Mesenchymal stem cell (in vitro differentiated cells and primary cell): ENCODE results near the gene LFNG.
A peak's percentile ranks its signal among the peaks of the same experiment; 100 is the strongest.

Source experiments
- DNase-seq: peaks from one replicate; pipeline ENCODE4 v3.0.0-alpha.2; 2013
- H2AFZ ChIP-seq: one replicate; pipeline ENCODE4 v1.6.1; 2013; ENCODE audit warnings: low read depth, mild to moderate bottlenecking, control low read depth, inconsistent platforms, low read length, moderate library complexity
- H2AK5ac ChIP-seq: 2 replicates; pipeline ENCODE4 v1.6.1; 2013; ENCODE audit warnings: low read length, moderate library complexity, mild to moderate bottlenecking, inconsistent platforms; ENCODE audit not compliant: severe bottlenecking
- H2BK120ac ChIP-seq: one replicate; pipeline ENCODE4 v1.6.1; 2013; ENCODE audit warnings: low read depth, mild to moderate bottlenecking, inconsistent platforms, low read length, moderate library complexity
- H2BK12ac ChIP-seq, 2 experiments: one replicate each; pipeline ENCODE4 v1.6.1; 2013; ENCODE audit warnings: inconsistent platforms in 2 of 2, low read length in 2 of 2, mild to moderate bottlenecking in 2 of 2, moderate library complexity in 2 of 2, control low read depth in 1 of 2
- H2BK15ac ChIP-seq: one replicate; pipeline ENCODE4 v1.6.1; 2013; ENCODE audit warnings: mild to moderate bottlenecking, low read depth, inconsistent platforms; ENCODE audit not compliant: poor library complexity, severe bottlenecking
- H2BK5ac ChIP-seq: 2 replicates; pipeline ENCODE4 v1.6.1; 2013; ENCODE audit warnings: low read depth, mild to moderate bottlenecking, low read length, control low read depth, inconsistent platforms; ENCODE audit not compliant: poor library complexity, severe bottlenecking
- H3K14ac ChIP-seq, 2 experiments: one replicate each; pipeline ENCODE4 v1.6.1; 2013; ENCODE audit warnings: inconsistent platforms in 2 of 2, low read length in 2 of 2, control low read depth in 1 of 2, mild to moderate bottlenecking in 1 of 2, moderate library complexity in 1 of 2
- H3K18ac ChIP-seq, 2 experiments: one replicate each; pipeline ENCODE4 v1.6.1; 2013; ENCODE audit warnings: inconsistent platforms in 2 of 2, low read length in 2 of 2, control low read depth in 1 of 2, low read depth in 1 of 2, mild to moderate bottlenecking in 1 of 2
- H3K23ac ChIP-seq, 2 experiments: one replicate each; pipeline ENCODE4 v1.6.1; 2013; ENCODE audit warnings: inconsistent platforms in 2 of 2, low read length in 2 of 2, mild to moderate bottlenecking in 2 of 2, moderate library complexity in 2 of 2, control low read depth in 1 of 2
- H3K27ac ChIP-seq: 2 replicates; pipeline ENCODE4 v1.5.1; 2013; ENCODE audit warnings: mild to moderate bottlenecking, moderate library complexity, low read length, control low read depth, inconsistent platforms; ENCODE audit not compliant: poor library complexity, severe bottlenecking
- H3K27me3 ChIP-seq, 2 experiments: 2 replicates each; pipeline versions ENCODE4 v1.6.1 to v1.7.0; 2013; ENCODE audit warnings: low read length in 2 of 2, mild to moderate bottlenecking in 2 of 2, moderate library complexity in 2 of 2, control low read depth in 1 of 2, inconsistent platforms in 1 of 2; ENCODE audit not compliant: control insufficient read depth in 1 of 2, insufficient read depth in 1 of 2
- H3K36me3 ChIP-seq, 2 experiments: 2 replicates each; pipeline versions ENCODE4 v1.6.1 to v1.7.0; 2013; ENCODE audit warnings: low read length in 2 of 2, control low read depth in 1 of 2, inconsistent platforms in 1 of 2, low read depth in 1 of 2, mild to moderate bottlenecking in 1 of 2; ENCODE audit not compliant: insufficient read depth in 2 of 2, control insufficient read depth in 1 of 2
- H3K4ac ChIP-seq, 2 experiments: one replicate each; pipeline ENCODE4 v1.6.1; 2013; ENCODE audit warnings: inconsistent platforms in 2 of 2, low read length in 2 of 2, mild to moderate bottlenecking in 2 of 2, moderate library complexity in 2 of 2, control low read depth in 1 of 2, low read depth in 1 of 2
- H3K4me1 ChIP-seq: 2 replicates; pipeline ENCODE4 v1.6.1; 2013; ENCODE audit warnings: low read depth, low read length, control low read depth; ENCODE audit not compliant: control insufficient read depth, insufficient read depth
- H3K4me2 ChIP-seq: 2 replicates; pipeline ENCODE4 v1.6.1; 2013; ENCODE audit warnings: low read length, mild to moderate bottlenecking, inconsistent platforms; ENCODE audit not compliant: poor library complexity, severe bottlenecking
- H3K4me3 ChIP-seq, 2 experiments: 2 replicates each; pipeline versions ENCODE4 v1.5.1 to v1.7.0; 2013; ENCODE audit warnings: low read length in 2 of 2, mild to moderate bottlenecking in 2 of 2, control low read depth in 1 of 2, low read depth in 1 of 2; ENCODE audit not compliant: insufficient read depth in 1 of 2
- H3K79me1 ChIP-seq: replicated peaks from 2 replicates; pipeline ENCODE4 v1.6.1; 2013; ENCODE audit warnings: mild to moderate bottlenecking, control low read depth, low read length, inconsistent platforms; ENCODE audit not compliant: poor library complexity, severe bottlenecking
- H3K9ac ChIP-seq: 2 replicates; pipeline ENCODE4 v1.7.0; 2013; ENCODE audit warnings: mild to moderate bottlenecking, low read length, moderate library complexity
- H3K9me3 ChIP-seq: 2 replicates; pipeline ENCODE4 v1.7.0; 2013; ENCODE audit warnings: mild to moderate bottlenecking, low read length; ENCODE audit not compliant: control insufficient read depth
- H4K8ac ChIP-seq: one replicate; pipeline ENCODE4 v1.6.1; 2013; ENCODE audit warnings: inconsistent platforms, mild to moderate bottlenecking, low read length, moderate library complexity
- H4K91ac ChIP-seq: one replicate; pipeline ENCODE4 v1.6.1; 2013; ENCODE audit warnings: mild to moderate bottlenecking, low read length, inconsistent platforms
- WGBS: methylation state at CpG from one replicate; pipeline ENCODE4 v1.1.7; 2013; ENCODE audit warnings: mixed read lengths; 5-methylcytosine and 5-hydroxymethylcytosine counted together

Gene LFNG

GRCh38 chr7:2569421-2569820 is 49.8 kb downstream of the LFNG start:
- Histone ChIP-seq H3K36me3 (peaks cover 30 to 40% of the 10 kb centered on the region in 2 experiments), H4K91ac (no peak overlapping the region), H3K23ac (no peak overlapping the region), H3K4me2 (no peak overlapping the region), H3K79me1 (peaks cover 32% of the 10 kb centered on the region), H3K9ac (no peak overlapping the region), H3K4me1 (peaks cover 22% of the 10 kb centered on the region), H2AFZ (no peak overlapping the region), H4K8ac (no peak overlapping the region), H2AK5ac (no peak overlapping the region), H3K9me3 (no peaks in the 10 kb centered on the region), H3K14ac (no peak overlapping the region), H3K27me3 (no peaks in the 10 kb centered on the region), H2BK120ac (no peak overlapping the region), H3K4me3 (no peak overlapping the region), H2BK5ac (no peak overlapping the region), H3K4ac (no peak overlapping the region), H3K27ac (no peak overlapping the region), H3K18ac (no peak overlapping the region), H2BK12ac (no peak overlapping the region), H2BK15ac (no peak overlapping the region)
- no peak for DNase-seq
- WGBS: 93% methylated on average over 13 of the region's 14 CpGs

- WGBS: 94% methylated on average over 7 of the region's 16 CpGs
- H2BK5ac ChIP-seq: no peak overlapping the region
- no peak overlapping the region for H3K27ac ChIP-seq
- H3K27me3 ChIP-seq: no peaks in the 10 kb centered on the region
- H4K8ac ChIP-seq: no peak overlapping the region
- no peak overlapping the region for H3K4me3 ChIP-seq
- no peak overlapping the region for H3K4me2 ChIP-seq
- no peak overlapping the region for H2AK5ac ChIP-seq
- H4K91ac ChIP-seq: no peak overlapping the region
- DNase-seq: no peak
- H3K4me1 ChIP-seq: peaks cover 20% of the 10 kb centered on the region
- H3K4ac ChIP-seq: no peak overlapping the region
- H3K18ac ChIP-seq: no peak overlapping the region
- no peaks in the 10 kb centered on the region for H3K9me3 ChIP-seq
- no peak overlapping the region for H2BK12ac ChIP-seq
- H3K9ac ChIP-seq: no peak overlapping the region
- peaks cover 28% of the 10 kb centered on the region for H3K79me1 ChIP-seq
- peaks cover 34 to 45% of the 10 kb centered on the region in 2 experiments for H3K36me3 ChIP-seq
- H3K14ac ChIP-seq: no peak overlapping the region
- H2BK120ac ChIP-seq: no peak overlapping the region
- no peak overlapping the region for H3K23ac ChIP-seq
- no peak overlapping the region for H2BK15ac ChIP-seq
- no peak overlapping the region for H2AFZ ChIP-seq
These were observed 50.4 kb downstream of the LFNG start for GRCh38 chr7:2570021-2570420.

- Histone ChIP-seq H3K79me1 (peaks cover 30% of the 10 kb centered on the region), H3K27me3 (no peaks in the 10 kb centered on the region), H2BK12ac (no peak overlapping the region), H3K36me3 (peaks cover 43 to 53% of the 10 kb centered on the region in 2 experiments), H2BK15ac (no peak overlapping the region), H2BK120ac (no peak overlapping the region), H3K4me2 (no peak overlapping the region), H3K27ac (no peak overlapping the region), H2AK5ac (peak overlapping the region; percentile 32), H3K9me3 (no peaks in the 10 kb centered on the region), H3K4me1 (peaks cover 18% of the 10 kb centered on the region), H3K4me3 (no peak overlapping the region), H4K8ac (no peak overlapping the region), H2AFZ (no peak overlapping the region), H4K91ac (no peak overlapping the region), H3K4ac (no peak overlapping the region), H2BK5ac (no peak overlapping the region), H3K18ac (no peak overlapping the region), H3K14ac (no peak overlapping the region), H3K9ac (no peak overlapping the region), H3K23ac (no peak overlapping the region)
- DNase-seq: no peak
- 85% methylated on average over 15 of the region's 15 CpGs for WGBS
These were observed 51.8 kb downstream of the LFNG start for GRCh38 chr7:2571409-2571808.

- Histone ChIP-seq H3K9me3 (no peaks in the 10 kb centered on the region), H3K27ac (peak overlapping the region; percentile 13), H3K4me1 (peaks cover 16% of the 10 kb centered on the region), H3K4me3 (no peak overlapping the region), H3K36me3 (peaks cover 48 to 58% of the 10 kb centered on the region in 2 experiments), H3K4ac (no peak overlapping the region), H4K8ac (peak overlapping the region; percentile 82), H2BK120ac (no peak overlapping the region), H2AK5ac (no peak overlapping the region), H2BK15ac (no peak overlapping the region), H3K23ac (no peak overlapping the region), H3K9ac (no peak overlapping the region), H3K4me2 (peak overlapping the region; percentile 46), H4K91ac (no peak overlapping the region), H2AFZ (no peak overlapping the region), H2BK5ac (no peak overlapping the region), H3K14ac (no peak overlapping the region), H3K79me1 (peaks cover 33% of the 10 kb centered on the region), H3K27me3 (no peaks in the 10 kb centered on the region), H2BK12ac (no peak overlapping the region), H3K18ac (peak overlapping the region; percentile 52 to 71)
- WGBS: 71% methylated on average over 19 of the region's 22 CpGs
- DNase-seq: peak; percentile 79
These were observed 52.7 kb downstream of the LFNG start for GRCh38 chr7:2572101-2572842.
